ENCODE measurements around the gene SPOPL. TPM values are rescaled to one million over a fixed set of nuclear protein-coding genes. Genes with fewer than 3 reads are reported as not detected.

Gene SPOPL
- total and polyA plus RNA-seq, 2 experiments from 2014 or later: 3.4 to 13.6 TPM

DNA sequence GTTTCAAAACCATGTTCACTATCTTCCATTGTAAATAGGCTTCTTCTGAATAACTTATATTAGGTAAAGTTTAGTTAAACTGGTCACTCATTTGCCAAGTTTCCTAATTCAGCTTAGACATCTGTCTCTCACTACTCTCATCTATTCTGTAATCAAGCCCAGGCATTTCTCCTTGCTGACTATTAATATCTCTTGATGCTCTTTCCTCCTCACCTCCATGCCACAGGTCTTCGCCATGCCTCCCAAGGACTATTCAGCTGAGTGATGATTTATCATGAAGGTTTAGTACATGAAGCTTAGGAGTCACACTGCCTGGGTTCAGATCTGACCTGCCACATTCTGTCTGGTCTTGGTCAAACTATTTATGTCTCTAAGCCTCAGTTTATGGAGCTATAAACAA lies 115.5 kb downstream of the SPOPL start:
- H3K27ac ChIP-seq: no peak overlapping the region
- no peak overlapping the region for H3K4me3 ChIP-seq
- H3K4me1 ChIP-seq (ENCODE audit: low read depth): no peaks in the 10 kb centered on the region
- H3K27me3 ChIP-seq: no peaks in the 10 kb centered on the region
- H3K9me3 ChIP-seq (ENCODE audit: low read depth): no peaks in the 10 kb centered on the region
- H3K36me3 ChIP-seq: no peaks in the 10 kb centered on the region
- no peak for DNase-seq (ENCODE audit: low read depth in 1 of 2, low spot score in 1 of 2)
- TF ChIP-seq, protein P1, sequence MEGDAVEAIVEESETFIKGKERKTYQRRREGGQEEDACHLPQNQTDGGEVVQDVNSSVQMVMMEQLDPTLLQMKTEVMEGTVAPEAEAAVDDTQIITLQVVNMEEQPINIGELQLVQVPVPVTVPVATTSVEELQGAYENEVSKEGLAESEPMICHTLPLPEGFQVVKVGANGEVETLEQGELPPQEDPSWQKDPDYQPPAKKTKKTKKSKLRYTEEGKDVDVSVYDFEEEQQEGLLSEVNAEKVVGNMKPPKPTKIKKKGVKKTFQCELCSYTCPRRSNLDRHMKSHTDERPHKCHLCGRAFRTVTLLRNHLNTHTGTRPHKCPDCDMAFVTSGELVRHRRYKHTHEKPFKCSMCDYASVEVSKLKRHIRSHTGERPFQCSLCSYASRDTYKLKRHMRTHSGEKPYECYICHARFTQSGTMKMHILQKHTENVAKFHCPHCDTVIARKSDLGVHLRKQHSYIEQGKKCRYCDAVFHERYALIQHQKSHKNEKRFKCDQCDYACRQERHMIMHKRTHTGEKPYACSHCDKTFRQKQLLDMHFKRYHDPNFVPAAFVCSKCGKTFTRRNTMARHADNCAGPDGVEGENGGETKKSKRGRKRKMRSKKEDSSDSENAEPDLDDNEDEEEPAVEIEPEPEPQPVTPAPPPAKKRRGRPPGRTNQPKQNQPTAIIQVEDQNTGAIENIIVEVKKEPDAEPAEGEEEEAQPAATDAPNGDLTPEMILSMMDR (IDR thresholded peaks at IDR 0.05; ENCODE audit: low read depth, low read length): no peak

DNA sequence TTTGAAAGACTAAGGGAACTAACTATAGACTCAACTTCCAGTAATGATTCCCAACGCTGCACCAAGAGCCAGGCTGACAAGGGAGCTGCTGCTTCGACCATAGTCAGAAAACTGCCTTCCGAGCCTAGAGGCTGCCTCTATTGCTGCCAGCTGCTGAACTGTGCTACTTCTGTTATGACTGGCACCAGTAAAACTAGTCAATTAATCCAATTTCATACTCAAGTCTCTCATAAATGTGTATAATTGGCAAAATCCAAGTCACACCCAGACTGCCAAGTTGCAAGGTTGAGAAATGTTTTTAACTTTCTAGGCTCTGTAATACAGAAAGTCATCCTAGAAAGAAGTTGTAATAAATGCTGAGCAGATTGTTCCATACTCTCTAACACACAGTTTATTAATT lies 117.4 kb downstream of the SPOPL start:
- DNase-seq (ENCODE audit: low read depth in 1 of 2, low spot score in 1 of 2): no peak
- Histone ChIP-seq H3K27me3 (no peaks in the 10 kb centered on the region), H3K4me1 (ENCODE audit: low read depth) (no peaks in the 10 kb centered on the region), H3K9me3 (ENCODE audit: low read depth) (no peaks in the 10 kb centered on the region), H3K4me3 (no peak overlapping the region), H3K36me3 (no peaks in the 10 kb centered on the region), H3K27ac (no peak overlapping the region)
- TF ChIP-seq, protein P1 (IDR thresholded peaks at IDR 0.05; ENCODE audit: low read depth, low read length): no peak

DNA sequence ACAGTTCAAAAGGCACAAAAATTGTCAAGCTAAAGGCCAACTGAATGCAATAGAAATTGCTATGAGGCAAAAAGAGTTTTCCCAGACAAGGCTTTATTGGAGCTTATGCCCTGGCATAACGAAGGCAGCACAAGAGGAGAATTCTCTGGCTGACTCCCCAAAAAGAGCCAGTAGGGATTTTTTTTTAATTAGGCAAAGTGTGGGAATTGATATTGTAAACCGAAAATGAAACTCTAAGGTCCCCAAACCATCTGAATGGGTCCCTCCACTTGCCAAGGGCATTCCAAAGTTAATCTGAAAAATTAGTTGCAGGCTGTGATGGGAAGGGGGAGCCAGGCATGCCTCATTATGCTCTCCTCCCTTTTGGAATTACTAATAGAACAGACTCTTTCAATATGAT lies 118.9 kb downstream of the SPOPL start:
- no peak for DNase-seq (ENCODE audit: low read depth in 1 of 2, low spot score in 1 of 2)
- TF ChIP-seq, protein P1 (IDR thresholded peaks at IDR 0.05; ENCODE audit: low read depth, low read length): no peak

DNA sequence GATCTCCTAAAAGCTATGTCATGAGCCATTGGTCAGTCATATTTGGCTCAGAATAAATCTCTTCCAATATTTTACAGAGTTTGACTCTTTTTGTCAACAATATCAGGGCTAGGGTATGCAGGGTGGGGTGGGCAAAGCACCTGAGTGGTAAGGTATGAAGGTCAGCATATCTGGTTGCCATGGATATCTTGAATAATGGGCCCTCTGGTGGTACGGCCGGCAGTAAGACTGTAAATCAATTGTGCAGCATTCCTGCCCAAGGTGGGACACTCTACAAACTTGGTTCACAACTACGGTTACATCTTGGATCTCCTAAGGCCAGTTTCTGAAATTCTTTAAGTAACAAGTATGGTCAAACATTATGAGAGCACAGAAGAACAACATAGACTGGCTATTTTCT lies 119.6 kb downstream of the SPOPL start:
- no peak overlapping the region for H3K27ac ChIP-seq
- DNase-seq (ENCODE audit: low read depth in 1 of 2, low spot score in 1 of 2): no peak
- no peaks in the 10 kb centered on the region for H3K36me3 ChIP-seq
- no peaks in the 10 kb centered on the region for H3K4me1 ChIP-seq (ENCODE audit: low read depth)
- no peaks in the 10 kb centered on the region for H3K27me3 ChIP-seq
- no peak overlapping the region for H3K4me3 ChIP-seq
- TF ChIP-seq, protein P1 (IDR thresholded peaks at IDR 0.05; ENCODE audit: low read depth, low read length): no peak
- no peaks in the 10 kb centered on the region for H3K9me3 ChIP-seq (ENCODE audit: low read depth)

More for the DNA sequence above, 118.9 kb downstream of the SPOPL start:
- Histone ChIP-seq H3K4me1 (ENCODE audit: low read depth) (no peaks in the 10 kb centered on the region), H3K9me3 (ENCODE audit: low read depth) (no peaks in the 10 kb centered on the region), H3K27me3 (no peaks in the 10 kb centered on the region), H3K36me3 (no peaks in the 10 kb centered on the region), H3K27ac (no peak overlapping the region), H3K4me3 (no peak overlapping the region)

DNA sequence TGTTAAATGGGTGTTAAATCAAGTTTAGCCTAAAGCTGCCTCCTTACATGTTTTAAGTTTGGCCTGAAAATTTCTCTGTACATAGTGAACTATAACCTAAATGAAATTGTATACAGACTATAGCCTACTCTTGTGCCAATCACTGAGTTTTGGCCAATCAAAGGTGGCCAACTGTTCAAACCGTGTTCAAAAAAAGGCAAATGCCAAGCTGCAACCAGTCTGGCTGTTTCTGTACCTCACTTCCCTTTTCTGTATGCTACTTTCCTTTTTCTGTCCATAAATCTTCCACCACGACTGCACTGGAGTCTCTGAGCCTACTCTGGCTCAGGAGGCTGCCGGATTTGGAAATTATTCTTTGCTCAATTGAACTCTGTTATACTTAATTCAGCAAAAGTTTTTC lies 121.0 kb downstream of the SPOPL start:
- no peaks in the 10 kb centered on the region for H3K27me3 ChIP-seq
- no peak overlapping the region for H3K27ac ChIP-seq
- no peak for DNase-seq (ENCODE audit: low read depth in 1 of 2, low spot score in 1 of 2)
- H3K36me3 ChIP-seq: no peaks in the 10 kb centered on the region
- TF ChIP-seq, protein P1 (IDR thresholded peaks at IDR 0.05; ENCODE audit: low read depth, low read length): no peak
- no peaks in the 10 kb centered on the region for H3K9me3 ChIP-seq (ENCODE audit: low read depth)
- no peak overlapping the region for H3K4me3 ChIP-seq
- no peaks in the 10 kb centered on the region for H3K4me1 ChIP-seq (ENCODE audit: low read depth)
